ENCODE measurements around the gene MON1B.
A peak's percentile ranks its signal among the peaks of the same experiment; 100 is the strongest.

The MON1B gene

GRCh38 chr16:77206533-77206932 lies 15.5 kb downstream of the MON1B start:
- TF ChIP-seq YY1 (IDR thresholded peaks at IDR 0.05; ENCODE audit: insufficient read depth, insufficient read length) (no peak), SUZ12 (IDR thresholded peaks at IDR 0.05; ENCODE audit: extremely low read depth, insufficient read depth, insufficient read length) (no peak), ZNF274 (IDR thresholded peaks at IDR 0.05; ENCODE audit: low read depth, low read length) (no peak)
- Histone ChIP-seq H3K9me3 (ENCODE audit: insufficient read depth, low read length) (no peaks in the 10 kb centered on the region), H3K27me3 (ENCODE audit: insufficient read depth, insufficient read length) (no peaks in the 10 kb centered on the region), H3K9ac (ENCODE audit: insufficient read length, low read depth) (no peak overlapping the region), H3K36me3 (ENCODE audit: insufficient read depth, insufficient read length, low read length) (no peaks in the 10 kb centered on the region), H3K4me1 (ENCODE audit: insufficient read depth, insufficient read length) (peaks cover 7% of the 10 kb centered on the region), H3K4me3 (ENCODE audit: insufficient read length, low read depth) (no peak overlapping the region)
- no peak for DNase-seq (ENCODE audit: low read depth, low spot score)

- TF ChIP-seq ZNF274 (IDR thresholded peaks at IDR 0.05; ENCODE audit: low read depth, low read length) (no peak), SUZ12 (IDR thresholded peaks at IDR 0.05; ENCODE audit: extremely low read depth, insufficient read depth, insufficient read length) (no peak), YY1 (IDR thresholded peaks at IDR 0.05; ENCODE audit: insufficient read depth, insufficient read length) (no peak)
- H3K9ac ChIP-seq (ENCODE audit: insufficient read length, low read depth) = no peak overlapping the region
Observed at GRCh38 chr16:77207030-77207429, 16.0 kb downstream of the MON1B start.

GRCh38 chr16:77208382-77208781 lies 17.4 kb downstream of the MON1B start:
- Histone ChIP-seq H3K27me3 (ENCODE audit: insufficient read depth, insufficient read length) (no peaks in the 10 kb centered on the region), H3K4me3 (ENCODE audit: insufficient read length, low read depth) (no peak overlapping the region), H3K9ac (ENCODE audit: insufficient read length, low read depth) (no peak overlapping the region), H3K4me1 (ENCODE audit: insufficient read depth, insufficient read length) (peaks cover 9% of the 10 kb centered on the region), H3K36me3 (ENCODE audit: insufficient read depth, insufficient read length, low read length) (peaks cover 2% of the 10 kb centered on the region), H3K9me3 (ENCODE audit: insufficient read depth, low read length) (no peaks in the 10 kb centered on the region)
- no peak for DNase-seq (ENCODE audit: low read depth, low spot score)
- no peak for TF ChIP-seq ZNF274 (IDR thresholded peaks at IDR 0.05; ENCODE audit: low read depth, low read length)
- TF ChIP-seq YY1 (IDR thresholded peaks at IDR 0.05; ENCODE audit: insufficient read depth, insufficient read length) = no peak
- TF ChIP-seq SUZ12 (IDR thresholded peaks at IDR 0.05; ENCODE audit: extremely low read depth, insufficient read depth, insufficient read length) = no peak

More at GRCh38 chr16:77207030-77207429, 16.0 kb downstream of the MON1B start:
- Histone ChIP-seq H3K27me3 (ENCODE audit: insufficient read depth, insufficient read length) (no peaks in the 10 kb centered on the region), H3K4me3 (ENCODE audit: insufficient read length, low read depth) (no peak overlapping the region), H3K4me1 (ENCODE audit: insufficient read depth, insufficient read length) (peaks cover 8% of the 10 kb centered on the region), H3K9me3 (ENCODE audit: insufficient read depth, low read length) (no peaks in the 10 kb centered on the region), H3K36me3 (ENCODE audit: insufficient read depth, insufficient read length, low read length) (no peaks in the 10 kb centered on the region)
- DNase-seq (ENCODE audit: low read depth, low spot score) = no peak

DNA sequence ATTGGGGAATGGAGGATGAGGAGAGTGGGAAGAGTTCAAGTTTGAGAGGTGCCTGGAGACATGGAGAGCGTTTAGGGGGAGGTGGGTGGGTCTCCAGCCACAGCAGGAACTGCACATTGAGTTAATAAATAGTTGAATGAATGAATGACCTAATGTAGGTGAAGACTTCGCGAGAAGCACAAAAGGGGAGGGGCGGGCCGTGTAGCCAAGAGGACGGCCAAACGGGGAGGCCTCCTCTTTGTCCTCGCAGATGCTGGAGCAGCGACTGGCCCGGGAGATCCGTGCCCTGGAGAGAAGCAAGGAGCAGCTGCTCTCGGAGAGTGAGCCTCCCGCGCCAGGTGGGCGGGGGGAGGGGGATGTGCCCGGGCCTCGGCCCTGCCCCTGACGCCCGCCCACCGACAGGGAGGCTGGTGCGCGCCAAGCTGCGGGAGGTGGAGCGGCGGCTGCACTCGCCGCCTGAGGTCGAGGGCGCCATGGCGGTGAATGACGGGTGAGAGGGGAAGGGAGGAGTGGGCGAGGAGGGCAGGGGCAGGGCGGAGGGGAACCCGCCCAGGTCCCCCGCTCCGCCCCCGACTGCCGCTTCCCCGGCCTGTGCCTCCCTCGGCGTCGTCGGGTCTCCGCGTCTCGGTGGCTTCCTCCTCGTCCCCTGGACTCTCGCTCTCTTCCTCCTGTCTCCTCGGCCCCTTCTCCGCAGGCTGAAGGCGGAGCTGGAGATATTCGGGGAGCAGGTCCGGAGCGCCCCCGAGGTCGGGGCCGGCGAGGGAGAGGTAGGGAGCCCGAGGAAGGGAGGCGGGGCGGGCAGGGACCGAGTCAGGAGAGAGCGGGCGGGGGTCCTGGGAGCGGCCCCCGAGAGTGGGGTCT lies 21.1 kb downstream of the MON1B start:
- H3K4me1 ChIP-seq (ENCODE audit: insufficient read depth, insufficient read length) = peaks cover 13% of the 10 kb centered on the region
- H3K4me3 ChIP-seq (ENCODE audit: insufficient read length, low read depth) = peak overlapping the region; percentile 79
- H3K9ac ChIP-seq (ENCODE audit: insufficient read length, low read depth) = peak overlapping the region; percentile 85
- peak; percentile 84 for DNase-seq (ENCODE audit: low read depth, low spot score)
- TF ChIP-seq YY1 (IDR thresholded peaks at IDR 0.05; ENCODE audit: insufficient read depth, insufficient read length) = peak; percentile 56
- TF ChIP-seq SUZ12 (IDR thresholded peaks at IDR 0.05; ENCODE audit: extremely low read depth, insufficient read depth, insufficient read length) = no peak
- no peaks in the 10 kb centered on the region for H3K27me3 ChIP-seq (ENCODE audit: insufficient read depth, insufficient read length)
- peaks cover 11% of the 10 kb centered on the region for H3K36me3 ChIP-seq (ENCODE audit: insufficient read depth, insufficient read length, low read length)
- H3K9me3 ChIP-seq (ENCODE audit: insufficient read depth, low read length) = no peaks in the 10 kb centered on the region

DNA sequence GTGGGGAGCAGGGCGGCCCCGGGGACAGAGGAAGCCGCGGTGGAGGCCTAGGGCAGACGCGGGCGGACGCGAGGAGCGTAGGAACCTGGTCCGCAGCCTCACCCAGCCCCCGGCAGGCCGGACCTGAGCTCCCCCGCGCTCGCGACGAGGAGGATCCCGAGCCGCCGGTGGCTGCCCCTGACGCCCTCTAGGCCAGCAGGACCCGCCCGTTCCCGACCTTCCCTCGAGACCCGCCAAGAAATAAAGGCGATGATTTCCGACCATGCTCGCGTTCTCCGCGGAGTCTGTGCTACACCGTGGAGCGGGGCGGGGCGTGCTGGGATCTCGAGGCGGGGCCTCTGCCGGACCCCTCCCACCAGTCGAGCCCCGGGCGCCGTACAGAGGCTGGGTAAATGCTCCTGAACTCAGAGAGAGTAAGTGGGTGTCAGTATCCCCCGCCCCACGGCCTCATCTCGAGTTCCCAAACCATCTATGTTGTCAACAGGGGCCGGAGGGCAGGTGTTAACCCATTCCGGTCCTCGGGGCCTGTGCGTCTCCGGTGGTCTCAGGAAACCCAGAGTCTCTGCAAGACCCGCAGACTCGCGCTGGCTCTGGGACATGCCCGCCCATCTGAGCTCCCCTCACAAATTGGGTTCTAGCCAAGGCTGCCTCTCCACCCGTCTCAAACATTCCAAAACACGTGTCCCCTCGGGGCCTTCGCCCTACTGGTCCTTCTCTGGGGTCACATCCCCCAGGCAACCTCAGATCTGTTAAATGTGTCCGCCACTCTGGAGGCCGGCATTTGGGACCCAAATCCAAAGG lies 22.0 kb downstream of the MON1B start:
- DNase-seq (ENCODE audit: low read depth, low spot score) = no peak
- peaks cover 11% of the 10 kb centered on the region for H3K36me3 ChIP-seq (ENCODE audit: insufficient read depth, insufficient read length, low read length)
- peaks cover 13% of the 10 kb centered on the region for H3K4me1 ChIP-seq (ENCODE audit: insufficient read depth, insufficient read length)
- H3K27me3 ChIP-seq (ENCODE audit: insufficient read depth, insufficient read length) = no peaks in the 10 kb centered on the region
- H3K9ac ChIP-seq (ENCODE audit: insufficient read length, low read depth) = peak overlapping the region; percentile 85
- TF ChIP-seq YY1 (IDR thresholded peaks at IDR 0.05; ENCODE audit: insufficient read depth, insufficient read length) (no peak), ZNF274 (IDR thresholded peaks at IDR 0.05; ENCODE audit: low read depth, low read length) (no peak), SUZ12 (IDR thresholded peaks at IDR 0.05; ENCODE audit: extremely low read depth, insufficient read depth, insufficient read length) (no peak)
- H3K9me3 ChIP-seq (ENCODE audit: insufficient read depth, low read length) = no peaks in the 10 kb centered on the region
- H3K4me3 ChIP-seq (ENCODE audit: insufficient read length, low read depth) = peak overlapping the region; percentile 79

GRCh38 chr16:77213542-77214106 lies 22.6 kb downstream of the MON1B start:
- peaks cover 11% of the 10 kb centered on the region for H3K36me3 ChIP-seq (ENCODE audit: insufficient read depth, insufficient read length, low read length)
- H3K4me3 ChIP-seq (ENCODE audit: insufficient read length, low read depth) = peak overlapping the region; percentile 79
- peak overlapping the region; percentile 85 for H3K9ac ChIP-seq (ENCODE audit: insufficient read length, low read depth)
- TF ChIP-seq SUZ12 (IDR thresholded peaks at IDR 0.05; ENCODE audit: extremely low read depth, insufficient read depth, insufficient read length) (no peak), YY1 (IDR thresholded peaks at IDR 0.05; ENCODE audit: insufficient read depth, insufficient read length) (no peak), ZNF274 (IDR thresholded peaks at IDR 0.05; ENCODE audit: low read depth, low read length) (no peak)
- no peak for DNase-seq (ENCODE audit: low read depth, low spot score)
- no peaks in the 10 kb centered on the region for H3K9me3 ChIP-seq (ENCODE audit: insufficient read depth, low read length)
- peaks cover 13% of the 10 kb centered on the region for H3K4me1 ChIP-seq (ENCODE audit: insufficient read depth, insufficient read length)
- H3K27me3 ChIP-seq (ENCODE audit: insufficient read depth, insufficient read length) = no peaks in the 10 kb centered on the region
